Epithelial cell of proximal tubule (primary cell): Measurements from ENCODE around the gene CTRB1. TPM values are rescaled to one million over a fixed set of nuclear protein-coding genes. Genes with fewer than 3 reads are reported as not detected.
"Not testable (repeated sequence)": the region's sequence is repeated elsewhere in the genome, so short reads cannot be mapped to it uniquely, and the experiment has no call there.

Experiments
- DNase-seq: peaks from one replicate; pipeline ENCODE4 v3.0.0-alpha.2; 2011; ENCODE audit warnings: low read depth
- H3K4me3 ChIP-seq: 2 replicates; pipeline ENCODE4 v1.5.1; 2011; ENCODE audit warnings: low read depth, mild to moderate bottlenecking, low read length
- CTCF ChIP-seq: conservative IDR thresholded peaks from 2 replicates; pipeline ENCODE4 v1.5.1; 2012; ENCODE audit warnings: low read depth, mild to moderate bottlenecking, low read length
- total RNA-seq: library from RNA; depleted of rRNA; stranded (reverse); fragments of >200 nt; gene quantifications from 2 replicates; pipeline ENCODE4 v1.2.3, GENCODE V29; 2015

CTRB1 gene
- total RNA-seq, 1 donor from 2014 or later: not detected

GRCh38 chr16:75264999-75265910 lies 46.5 kb downstream of the CTRB1 start:
- no peak for TF ChIP-seq CTCF
- no peak for DNase-seq
- H3K4me3 ChIP-seq: peak overlapping the region; percentile 90

GRCh38 chr16:75265911-75266701 lies 47.3 kb downstream of the CTRB1 start:
- no peak for DNase-seq
- H3K4me3 ChIP-seq: peak overlapping the region; percentile 90
- TF ChIP-seq CTCF: no peak

GRCh38 chr16:75266738-75267630 lies 48.2 kb downstream of the CTRB1 start:
- TF ChIP-seq CTCF: no peak
- peak overlapping the region; percentile 90 for H3K4me3 ChIP-seq

GRCh38 chr16:75267631-75268264 lies 49.0 kb downstream of the CTRB1 start:
- H3K4me3 ChIP-seq: no peak overlapping the region
- no peak for TF ChIP-seq CTCF
- DNase-seq: no peak

More at GRCh38 chr16:75266738-75267630, 48.2 kb downstream of the CTRB1 start:
- DNase-seq: no peak

GRCh38 chr16:75269358-75269757 lies 50.6 kb downstream of the CTRB1 start:
- H3K4me3 ChIP-seq, DNase-seq: not testable (repeated sequence)

- no peak for DNase-seq
- no peak for TF ChIP-seq CTCF
- no peak overlapping the region for H3K4me3 ChIP-seq
Measured at GRCh38 chr16:75271441-75272096, 52.8 kb downstream of the CTRB1 start.
